NK-92 (cell line): Measurements from ENCODE around the gene IL20RB.
"Not testable (repeated sequence)": the region's sequence is repeated elsewhere in the genome, so short reads cannot be mapped to it uniquely, and the experiment has no call there.

Experiments used
- DNase-seq: peaks from one replicate; lab custom pipeline; 2025; ENCODE audit not compliant: unreplicated experiment; lab: John Stamatoyannopoulos, UW

The IL20RB gene

DNA sequence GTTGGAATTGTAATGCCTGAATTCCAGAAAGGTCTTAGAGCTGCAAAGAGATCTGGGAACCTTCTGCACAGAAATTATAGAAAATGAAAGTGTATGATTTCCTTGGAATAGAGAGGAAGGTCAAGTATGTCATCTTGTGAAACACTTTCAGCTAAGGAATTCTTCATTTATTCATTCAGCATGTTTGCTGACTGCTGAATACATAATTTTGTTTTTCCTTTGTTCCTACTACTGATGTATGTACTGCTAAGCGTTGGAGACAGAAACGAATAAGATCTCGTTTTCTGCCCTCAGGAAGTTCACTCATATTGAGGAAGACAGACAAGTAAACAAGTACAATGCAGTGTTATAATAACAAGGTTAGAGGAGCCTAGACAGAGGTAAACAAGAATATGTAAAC is 14.3 kb upstream of the IL20RB start:
- no peak for DNase-seq

DNA sequence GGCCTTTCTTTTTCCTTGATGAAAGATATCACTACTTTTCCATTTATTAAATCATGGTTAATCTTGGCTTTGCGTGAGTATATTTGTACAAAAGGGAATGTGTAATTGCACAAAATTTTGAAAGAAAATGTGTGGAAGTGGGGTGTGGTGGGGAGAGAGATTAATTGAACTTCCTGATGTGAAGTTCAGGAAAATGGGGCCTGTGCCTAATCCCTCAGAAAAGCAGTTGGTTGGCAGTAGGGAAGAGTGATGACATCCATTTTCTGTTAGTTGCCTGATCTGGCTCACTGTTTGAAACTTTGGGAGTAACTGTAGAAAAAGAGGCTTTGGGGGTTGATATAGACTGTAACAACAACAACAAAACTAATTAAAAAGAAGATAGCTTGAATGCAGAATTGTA is 10.8 kb upstream of the IL20RB start:
- no peak for DNase-seq

DNA sequence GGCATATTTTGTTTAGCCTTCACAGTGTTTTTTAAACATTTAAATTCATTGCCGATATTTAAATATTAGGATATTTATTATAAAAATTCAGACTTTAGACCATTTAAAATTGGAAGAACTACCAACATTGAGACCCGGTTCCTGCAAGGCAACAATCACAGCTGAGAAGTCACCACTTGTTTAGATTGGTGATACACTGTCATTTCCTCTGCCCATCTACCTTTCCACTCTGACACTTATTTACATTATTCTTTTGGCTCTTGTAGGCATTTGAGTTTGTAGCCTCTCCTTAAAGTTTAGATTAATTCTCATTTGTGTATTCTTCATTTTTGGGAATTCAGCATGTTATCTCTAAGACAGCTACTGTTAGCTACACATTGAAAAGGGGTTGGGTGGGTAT is 10.3 kb upstream of the IL20RB start:
- DNase-seq: no peak

DNA sequence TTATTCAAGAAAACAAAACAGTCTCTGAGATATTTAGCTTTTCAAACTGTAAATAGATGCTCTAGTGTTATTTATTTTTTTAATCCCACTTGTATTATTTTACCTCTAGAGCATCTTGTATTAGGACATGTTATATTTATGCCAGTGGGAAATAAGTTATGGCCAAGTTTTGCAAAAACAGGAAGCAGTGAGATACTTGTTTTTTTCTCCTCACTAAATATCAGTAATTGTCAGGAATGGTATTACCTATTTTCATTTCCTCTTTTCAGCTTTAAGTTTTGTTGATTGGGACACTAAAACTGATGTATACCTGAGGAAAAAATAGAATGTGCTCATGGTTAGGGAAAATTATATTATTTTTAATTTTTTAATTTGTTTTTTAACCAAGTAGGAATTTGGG is 8.6 kb upstream of the IL20RB start:
- no peak for DNase-seq

DNA sequence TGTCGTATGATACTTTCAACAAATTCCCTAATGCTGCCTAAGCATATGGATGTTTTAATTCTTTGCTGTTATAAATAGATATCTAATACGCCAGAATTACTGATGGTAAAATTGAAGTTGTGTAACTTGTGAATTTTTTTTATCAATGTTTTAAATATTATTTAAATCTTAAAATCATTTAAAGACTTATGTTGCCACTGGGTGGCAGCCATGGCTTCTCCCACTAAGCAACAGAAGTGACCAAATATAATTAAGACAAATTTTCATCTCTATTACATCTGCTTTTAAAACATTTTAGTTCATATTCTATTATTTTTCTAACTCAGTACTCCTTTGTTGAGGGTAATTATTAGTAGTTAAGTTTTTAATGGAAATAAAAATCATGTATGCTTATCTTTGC is 8.1 kb upstream of the IL20RB start:
- DNase-seq: no peak

DNA sequence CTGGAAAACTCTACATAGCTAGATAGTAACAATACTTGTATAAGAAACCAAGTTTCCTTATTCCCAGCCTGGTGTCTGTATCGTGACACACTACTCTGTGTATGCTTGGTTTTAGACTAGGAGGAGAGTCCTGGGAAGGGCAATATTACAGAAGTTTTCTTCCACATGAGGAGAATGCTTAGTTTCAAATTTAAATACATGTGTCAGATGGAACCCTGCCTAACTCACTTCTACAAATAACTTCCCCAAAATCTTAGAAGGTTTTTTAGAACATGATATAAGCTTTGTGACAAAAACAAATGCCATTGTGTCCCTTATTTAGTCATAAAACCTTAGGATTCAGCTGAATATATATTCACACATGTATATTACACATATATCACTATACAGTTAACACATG is 7.2 kb upstream of the IL20RB start:
- no peak for DNase-seq

DNA sequence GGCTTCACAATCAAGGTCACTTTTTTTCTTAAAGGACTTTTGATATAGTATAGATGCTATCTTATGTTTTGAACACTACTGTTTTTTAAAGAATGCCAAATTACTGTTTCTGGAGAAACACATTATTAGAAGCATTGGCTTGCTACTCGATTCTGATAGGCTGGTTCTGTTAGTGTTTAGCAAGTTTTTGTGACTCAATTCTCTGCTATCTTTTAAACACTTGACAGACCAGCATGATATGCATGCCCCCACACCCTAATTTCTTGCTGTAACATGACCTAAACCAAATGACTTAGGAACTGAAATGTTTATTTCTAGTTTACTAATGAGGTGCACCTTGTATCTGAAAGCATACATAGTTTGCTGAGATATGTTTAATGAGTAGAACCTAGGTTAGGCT is 5.5 kb upstream of the IL20RB start:
- no peak for DNase-seq

DNA sequence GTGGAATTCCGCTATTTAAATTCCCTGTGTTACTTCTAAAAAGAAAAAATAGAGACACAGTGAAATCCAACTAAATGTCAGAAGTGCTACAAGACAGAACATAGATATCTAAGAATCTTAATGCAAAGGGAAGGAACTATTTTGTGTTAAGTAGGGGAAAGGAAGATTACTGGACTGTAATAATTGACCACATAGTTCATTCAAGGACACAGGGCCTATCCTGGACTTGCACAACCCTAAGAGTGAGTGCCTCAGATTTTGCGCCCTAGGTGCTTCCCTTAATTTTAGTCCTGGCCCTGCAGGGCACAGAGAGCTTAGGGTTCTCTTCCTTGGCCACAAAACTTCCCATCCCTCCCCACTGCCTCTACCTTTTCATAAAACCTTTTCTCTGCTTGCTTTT is 3.5 kb upstream of the IL20RB start:
- no peak for DNase-seq

DNA sequence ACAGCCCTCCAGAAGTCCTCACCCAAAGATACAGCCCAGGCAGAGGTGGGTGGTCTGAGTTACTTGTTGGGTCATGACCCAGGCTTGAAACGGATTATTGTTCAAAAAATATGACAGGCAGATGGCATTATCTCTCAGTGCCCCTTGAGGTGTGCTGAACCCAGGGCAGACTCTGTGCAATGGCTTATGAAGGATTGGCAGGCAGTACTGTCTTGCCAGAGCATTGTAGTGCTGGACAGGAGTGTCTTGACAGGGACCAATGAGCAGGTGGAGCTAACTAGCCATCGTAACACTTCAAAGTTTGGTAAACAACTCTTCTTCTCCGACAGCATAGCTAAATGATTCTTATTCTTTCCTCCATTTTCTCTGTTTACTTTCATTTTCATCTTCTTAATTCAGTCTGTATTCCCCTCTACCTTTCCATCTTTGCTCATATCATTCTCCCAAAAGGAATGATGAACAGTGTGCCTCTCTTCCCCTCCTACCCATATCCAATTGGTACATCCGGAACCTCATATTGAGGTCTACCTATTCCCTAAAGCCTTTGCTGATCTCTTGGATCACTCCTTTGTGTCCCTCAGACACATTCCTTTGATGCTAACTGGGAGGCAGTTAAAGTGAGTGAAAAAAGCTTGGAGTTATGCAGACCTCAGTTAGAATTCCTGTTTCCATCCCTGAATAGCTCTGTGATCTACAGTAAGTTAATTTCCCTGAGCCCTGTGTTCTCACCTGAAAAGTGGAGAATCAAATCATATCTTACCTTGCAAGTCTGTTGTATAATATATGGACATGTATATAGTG is 2.6 kb upstream of the IL20RB start:
- DNase-seq: no peak

DNA sequence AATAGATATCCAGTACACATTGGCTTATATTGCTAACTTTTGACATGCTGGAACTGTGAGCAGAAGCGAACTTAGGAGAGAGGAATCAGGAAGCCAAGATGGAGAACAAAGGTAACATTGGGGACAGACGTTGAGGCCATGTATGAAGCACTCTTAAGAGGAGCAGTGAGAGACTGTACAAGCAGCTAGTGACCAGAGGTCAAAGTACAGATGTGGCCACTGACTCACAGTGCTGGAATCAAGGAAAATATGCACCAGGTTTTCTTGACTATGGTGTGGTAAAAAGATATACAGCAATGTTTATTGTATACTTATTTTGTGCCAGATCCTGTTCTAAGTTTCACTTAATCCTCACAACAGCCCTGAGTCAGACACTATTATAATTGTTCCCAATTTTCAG is 2.0 kb upstream of the IL20RB start:
- no peak for DNase-seq

DNA sequence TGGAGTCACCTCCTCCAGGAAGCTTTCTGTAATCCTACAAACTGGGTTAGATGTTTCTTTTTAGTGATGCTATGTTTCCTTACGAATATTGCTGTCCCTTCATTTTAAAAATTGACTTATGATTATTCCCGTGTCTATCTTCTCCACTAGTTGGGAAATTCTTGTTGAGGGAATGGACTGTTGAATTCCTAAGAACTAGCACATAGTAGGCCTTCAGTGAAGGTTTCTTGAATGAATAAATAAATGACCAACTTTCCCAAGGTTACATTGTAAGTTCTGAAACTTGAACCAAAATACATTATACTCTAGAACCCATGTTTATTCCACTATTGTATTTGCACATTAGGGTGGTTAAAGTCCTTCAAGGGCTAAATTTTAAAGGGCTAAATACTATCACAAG is 812 bp upstream of the IL20RB start:
- DNase-seq: no peak

DNA sequence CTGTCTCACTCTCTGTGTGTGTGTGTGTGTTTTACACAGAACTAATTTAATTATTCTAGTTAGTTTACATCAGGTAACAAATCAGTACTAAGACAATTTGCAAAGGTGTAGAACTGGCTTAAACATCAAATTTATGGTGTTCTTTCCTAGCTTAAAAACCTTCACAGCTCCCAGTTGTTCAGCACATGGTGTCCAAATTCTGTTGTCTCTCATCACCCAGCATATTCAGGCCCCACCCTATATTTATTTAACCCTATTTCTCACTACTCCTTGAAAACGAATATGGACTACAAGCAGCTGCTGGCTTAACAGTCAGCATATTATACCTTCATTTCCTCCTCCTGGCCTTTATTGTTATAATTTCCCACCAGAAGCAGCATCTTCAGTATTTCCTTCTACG is 1.2 kb downstream of the IL20RB start:
- no peak for DNase-seq

DNA sequence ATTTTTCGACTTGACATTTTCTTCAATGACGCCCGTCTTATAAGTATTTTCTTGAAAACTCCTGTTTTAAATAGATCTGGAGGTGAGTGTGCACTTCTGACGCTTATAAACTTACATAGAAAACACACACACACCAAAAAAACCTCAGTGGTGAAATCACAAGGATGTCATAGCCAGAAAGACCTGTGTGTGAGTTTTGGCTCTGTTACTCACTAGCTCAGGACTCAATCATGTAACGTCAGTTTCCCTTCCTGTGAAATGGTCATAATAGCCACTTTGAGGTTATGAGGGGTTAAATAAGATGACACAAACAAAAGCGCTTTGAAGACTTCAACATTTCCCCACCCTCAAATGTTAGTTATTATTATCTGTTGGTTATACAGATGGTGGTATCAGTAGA is 1.8 kb downstream of the IL20RB start:
- no peak for DNase-seq

DNA sequence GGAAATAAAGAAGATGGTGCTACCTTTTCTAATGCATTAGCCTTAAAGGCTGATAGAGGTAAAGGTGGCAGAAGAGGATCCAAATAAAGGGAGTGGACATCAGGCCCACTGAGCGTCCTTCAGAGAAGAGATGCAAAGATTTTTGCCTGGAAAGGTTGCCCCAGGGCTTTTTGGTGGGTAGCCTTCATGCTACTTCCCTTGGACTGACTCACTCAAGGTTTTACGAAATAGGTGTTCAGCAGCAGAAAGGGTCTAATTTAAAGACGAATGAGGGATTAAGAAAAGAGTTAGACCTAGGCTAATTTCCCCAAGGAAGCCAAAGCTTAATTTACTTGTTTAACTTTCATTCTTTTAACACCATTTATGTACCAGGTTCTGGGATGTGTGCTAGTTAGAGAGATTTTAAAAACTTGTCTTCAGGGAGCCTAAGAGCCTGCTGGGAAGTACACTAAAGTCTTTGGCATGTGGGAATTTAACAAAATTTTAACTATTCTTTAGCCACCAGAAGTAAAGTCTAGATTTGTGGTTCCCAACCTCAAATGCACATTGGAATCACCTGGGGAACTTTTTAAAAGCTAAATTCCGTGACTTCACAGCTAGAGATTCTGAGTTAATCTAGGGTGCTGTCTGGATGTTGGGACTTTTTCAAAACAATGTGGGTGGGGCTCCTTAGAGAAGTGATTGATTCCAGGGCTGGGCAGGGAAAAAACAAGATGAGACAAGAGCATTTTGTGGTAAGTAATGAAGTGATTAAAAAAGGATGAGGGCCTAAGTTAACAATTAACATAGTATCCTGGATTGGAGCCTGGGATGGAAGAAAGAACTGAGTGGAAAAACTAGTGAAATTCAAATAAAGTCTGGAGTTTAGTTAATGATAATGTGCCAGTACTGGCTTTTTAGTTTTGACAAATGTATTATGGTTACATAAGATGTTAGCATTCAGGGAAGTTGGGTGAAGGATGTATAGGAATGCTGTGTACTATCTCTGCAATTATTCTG is 3.4 kb downstream of the IL20RB start:
- no peak for DNase-seq

DNA sequence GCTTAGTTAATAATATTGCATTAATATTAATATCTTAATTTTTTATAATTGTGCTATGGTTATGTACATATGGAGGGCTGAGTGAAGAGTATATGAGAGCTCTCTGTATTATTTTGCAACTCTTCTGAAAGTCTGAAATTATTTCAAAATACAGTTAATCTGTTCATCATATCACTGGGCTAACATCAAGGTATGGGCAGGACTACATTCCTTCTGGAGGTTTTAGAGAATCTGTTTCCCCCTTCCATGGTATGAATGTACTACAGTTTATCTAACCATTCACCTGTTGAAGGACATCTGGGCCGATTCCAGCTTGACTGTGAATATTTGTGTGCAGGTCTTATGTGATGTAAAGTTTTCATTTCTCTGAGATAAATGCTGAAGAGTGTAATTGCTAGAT is 5.1 kb downstream of the IL20RB start:
- DNase-seq: no peak

DNA sequence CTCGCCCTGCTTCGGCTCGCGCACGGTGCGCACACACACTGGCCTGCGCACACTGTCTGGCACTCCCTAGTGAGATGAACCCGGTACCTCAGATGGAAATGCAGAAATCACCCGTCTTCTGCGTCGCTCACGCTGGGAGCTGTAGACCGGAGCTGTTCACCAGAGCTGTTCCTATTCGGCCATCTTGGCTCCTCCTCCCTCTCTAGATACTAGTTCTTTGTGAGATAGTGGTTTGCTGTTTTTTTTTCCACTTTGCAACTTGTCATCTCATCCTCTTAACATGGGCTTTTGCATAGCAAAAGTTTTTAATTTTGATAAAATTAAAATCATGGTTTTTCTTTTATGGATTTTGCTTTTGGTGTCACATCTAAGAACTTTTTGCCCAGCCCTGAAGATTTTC is 11.8 kb downstream of the IL20RB start:
- not testable (repeated sequence) for DNase-seq

DNA sequence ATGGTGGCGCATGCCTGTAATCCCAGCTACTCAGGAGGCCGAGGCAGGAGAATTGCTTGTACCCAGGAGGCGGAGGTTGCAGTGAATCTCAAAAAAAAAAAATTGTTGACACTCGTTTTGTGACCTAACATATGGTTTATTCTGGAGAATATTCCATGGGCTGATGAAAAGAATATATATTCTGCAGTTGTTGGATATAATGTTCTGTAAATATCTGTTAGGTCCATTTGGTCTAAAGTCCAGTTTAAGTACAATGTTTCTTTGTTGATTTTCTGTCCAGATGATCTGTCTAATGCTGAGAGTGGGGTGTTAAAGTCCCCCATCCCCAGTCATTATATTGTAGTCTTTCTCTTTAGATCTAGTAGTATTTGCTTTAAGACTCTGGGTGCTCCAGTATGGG is 15.6 kb downstream of the IL20RB start:
- DNase-seq: no peak

DNA sequence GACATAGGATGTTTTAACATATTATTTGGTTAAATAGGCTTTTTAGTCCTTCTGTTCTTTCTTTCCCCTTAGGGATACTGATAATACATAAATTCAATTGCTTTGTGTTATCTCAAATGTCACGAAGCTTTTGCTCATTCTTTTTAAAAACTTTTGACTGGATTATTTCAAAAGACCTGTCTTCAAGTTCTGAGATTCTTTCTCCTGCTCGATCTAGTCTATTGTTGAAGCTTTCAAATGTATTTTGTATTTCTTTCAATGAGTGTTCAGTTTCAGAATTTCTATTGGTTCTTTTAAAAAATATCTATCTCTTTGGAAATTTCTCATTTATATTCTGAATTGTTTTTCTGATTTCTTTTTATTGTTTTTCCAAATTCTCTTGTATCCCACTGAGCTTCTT is 16.9 kb downstream of the IL20RB start:
- no peak for DNase-seq

DNA sequence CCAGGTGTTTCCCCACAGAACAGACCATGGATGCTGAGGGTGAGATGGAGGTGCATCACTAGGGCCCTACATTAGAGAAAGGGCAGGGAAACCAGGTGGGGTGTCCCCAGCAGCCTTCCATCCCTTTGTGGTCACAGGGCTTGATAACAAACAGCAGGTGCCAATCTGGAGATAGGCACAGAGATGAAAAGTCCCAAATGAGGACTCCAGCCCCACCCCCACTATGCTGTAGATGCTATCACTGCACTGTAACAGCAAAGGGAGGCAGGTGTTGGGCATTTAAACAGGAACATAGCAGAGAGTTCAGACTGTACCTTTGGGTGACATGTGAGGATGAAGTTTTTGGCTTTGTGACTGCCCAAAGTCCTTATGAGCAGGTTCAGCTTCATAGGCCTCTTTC is 21.4 kb downstream of the IL20RB start:
- no peak for DNase-seq

DNA sequence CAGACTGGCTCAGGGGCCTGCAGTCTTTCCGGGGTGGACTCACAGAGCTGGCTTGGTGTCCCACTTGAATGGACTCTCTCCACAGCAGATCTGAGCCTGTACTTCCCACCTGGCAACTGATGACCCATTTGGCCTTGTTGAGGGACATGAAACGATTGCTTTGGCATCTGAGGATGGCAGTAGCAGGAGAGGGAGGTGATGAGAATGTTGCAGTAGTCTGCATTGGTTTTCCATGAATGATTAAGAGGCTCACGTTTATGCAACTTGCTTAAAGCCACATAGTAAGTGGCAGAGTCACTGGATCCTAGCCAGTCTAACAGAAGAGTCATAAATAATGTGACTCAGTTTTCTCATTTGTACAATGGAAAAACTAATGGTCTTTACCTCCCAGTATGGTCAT is 21.9 kb downstream of the IL20RB start:
- no peak for DNase-seq

DNA sequence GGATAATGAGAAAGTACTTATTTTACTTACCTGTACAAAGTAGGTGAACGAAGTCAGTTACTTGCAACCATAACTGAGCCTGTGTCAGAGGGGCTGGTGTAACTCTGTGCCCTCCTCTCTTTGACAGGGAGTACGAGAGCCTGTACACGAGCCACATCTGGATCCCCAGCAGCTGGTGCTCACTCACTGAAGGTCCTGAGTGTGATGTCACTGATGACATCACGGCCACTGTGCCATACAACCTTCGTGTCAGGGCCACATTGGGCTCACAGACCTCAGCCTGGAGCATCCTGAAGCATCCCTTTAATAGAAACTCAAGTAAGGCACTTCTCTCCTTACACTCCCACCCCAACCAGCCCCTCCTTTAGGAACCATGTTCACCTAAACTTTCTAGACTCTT is 24.2 kb downstream of the IL20RB start:
- no peak for DNase-seq

DNA sequence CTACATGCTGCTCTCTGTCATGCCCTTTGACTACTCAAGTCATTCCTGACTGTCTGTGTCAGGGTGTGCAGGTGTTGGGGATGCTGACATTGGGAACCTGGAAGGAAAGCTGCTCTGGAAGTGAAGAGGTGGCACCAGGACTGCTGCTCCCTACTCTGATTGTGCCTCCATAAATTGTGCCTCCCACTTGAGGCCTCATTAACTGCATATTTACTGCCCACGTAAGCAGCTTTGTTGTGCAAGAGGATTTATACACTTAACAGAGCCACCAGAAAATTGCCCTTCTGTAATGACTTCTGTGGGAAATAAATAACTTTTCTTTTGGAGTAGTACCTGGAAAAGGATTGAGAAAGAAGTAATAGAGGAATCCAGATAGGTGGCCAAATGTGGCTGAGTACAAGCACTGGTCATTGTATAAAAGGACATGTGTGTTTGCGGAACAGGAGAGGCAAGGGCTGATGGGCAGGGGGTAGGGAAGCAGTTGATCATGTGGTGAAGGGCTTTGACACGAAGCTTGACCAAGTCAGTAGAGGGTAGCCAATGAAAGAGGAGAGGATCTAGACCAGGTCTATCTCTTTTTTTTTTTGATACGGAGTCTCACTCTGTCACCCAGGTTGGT is 24.8 kb downstream of the IL20RB start:
- no peak for DNase-seq
